Measurements from ENCODE around the gene SRGAP3.

The SRGAP3 gene

GRCh38 chr3:9225268-9225667, 24.2 kb downstream of the SRGAP3 start:
- DNase-seq (ENCODE audit: low spot score) = no peak

GRCh38 chr3:9224490-9224889, 25.0 kb downstream of the SRGAP3 start:
- no peak for DNase-seq (ENCODE audit: low spot score)

- no peak for DNase-seq (ENCODE audit: low spot score)
Observed at GRCh38 chr3:9223672-9224071, 25.8 kb downstream of the SRGAP3 start.

GRCh38 chr3:9222956-9223639, 26.3 kb downstream of the SRGAP3 start:
- DNase-seq (ENCODE audit: low spot score) = no peak

- no peak for DNase-seq (ENCODE audit: low spot score)
Observed at GRCh38 chr3:9222049-9222448, 27.4 kb downstream of the SRGAP3 start.

- DNase-seq (ENCODE audit: low spot score) = no peak
Observed at GRCh38 chr3:9218514-9218846, 31.0 kb downstream of the SRGAP3 start.

DNA sequence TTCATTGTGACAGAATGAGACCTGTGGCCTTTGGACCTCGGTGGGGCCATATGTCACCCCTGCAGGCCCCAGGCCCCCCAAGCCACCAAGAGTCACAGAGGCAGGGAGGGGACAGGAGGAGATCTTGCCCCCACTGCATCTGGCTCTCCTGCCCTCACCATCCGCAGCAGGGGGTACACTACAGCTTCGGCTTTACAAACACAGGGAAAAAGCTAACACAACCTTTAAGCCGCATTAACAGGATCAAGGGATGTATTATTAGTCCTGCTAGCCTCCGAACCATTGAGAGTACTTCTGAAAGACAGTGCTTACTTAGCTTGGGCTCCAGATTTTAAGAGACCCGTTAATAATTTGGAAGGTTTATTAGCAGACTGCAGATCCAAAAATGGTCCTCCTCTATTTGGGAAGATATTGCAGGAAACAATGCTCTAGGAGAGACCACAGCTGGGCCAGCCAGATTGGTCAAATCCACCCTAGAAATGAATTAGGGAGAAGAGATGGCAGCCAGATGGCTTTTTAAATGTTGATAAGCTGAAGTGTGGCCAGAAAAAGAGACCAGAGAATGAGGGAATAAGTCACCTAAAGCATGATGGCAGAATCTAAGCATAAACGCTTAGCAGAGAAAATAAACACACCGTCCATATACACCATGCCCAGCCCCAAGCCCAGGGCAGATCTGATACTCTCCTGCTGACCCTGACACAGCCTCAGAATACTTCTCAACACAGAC, 31.5 kb downstream of the SRGAP3 start:
- no peak for DNase-seq (ENCODE audit: low spot score)

GRCh38 chr3:9216736-9217135, 32.7 kb downstream of the SRGAP3 start:
- no peak for DNase-seq (ENCODE audit: low spot score)

GRCh38 chr3:9214599-9214998, 34.8 kb downstream of the SRGAP3 start:
- no peak for DNase-seq (ENCODE audit: low spot score)

- no peak for DNase-seq (ENCODE audit: low spot score)
Observed at GRCh38 chr3:9214185-9214584, 35.3 kb downstream of the SRGAP3 start.

DNA sequence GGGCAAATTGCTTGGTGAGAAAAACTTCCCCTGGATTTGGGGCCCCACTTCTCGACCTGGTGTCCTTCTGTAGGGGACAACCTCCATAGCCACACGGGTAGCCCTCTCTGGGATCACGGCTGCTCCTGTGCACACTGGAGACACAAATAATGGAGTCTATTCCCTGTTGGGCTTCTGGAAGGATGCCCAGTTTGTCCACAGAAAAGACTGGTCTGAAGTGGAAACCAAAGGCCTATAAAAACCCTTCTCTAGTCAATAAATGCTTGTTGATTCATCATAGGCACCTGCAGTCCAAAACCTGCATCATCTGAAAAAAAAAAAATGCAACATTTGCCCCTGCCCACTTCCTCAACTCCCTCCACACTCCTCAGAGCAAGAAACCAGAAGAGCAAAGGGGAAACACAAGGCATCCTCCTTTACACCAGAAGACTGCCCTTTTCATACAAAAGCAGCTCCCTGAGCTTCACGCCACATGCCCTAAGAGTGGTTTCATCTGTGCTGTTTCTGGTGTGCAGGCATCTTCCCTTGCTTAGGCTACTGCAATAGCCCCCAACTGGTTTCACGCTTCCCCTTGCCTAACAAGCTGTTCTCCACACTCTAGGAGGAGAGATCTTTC, 36.3 kb downstream of the SRGAP3 start:
- no peak for DNase-seq (ENCODE audit: low spot score)

GRCh38 chr3:9211155-9211950, 38.1 kb downstream of the SRGAP3 start:
- no peak for DNase-seq (ENCODE audit: low spot score)

DNA sequence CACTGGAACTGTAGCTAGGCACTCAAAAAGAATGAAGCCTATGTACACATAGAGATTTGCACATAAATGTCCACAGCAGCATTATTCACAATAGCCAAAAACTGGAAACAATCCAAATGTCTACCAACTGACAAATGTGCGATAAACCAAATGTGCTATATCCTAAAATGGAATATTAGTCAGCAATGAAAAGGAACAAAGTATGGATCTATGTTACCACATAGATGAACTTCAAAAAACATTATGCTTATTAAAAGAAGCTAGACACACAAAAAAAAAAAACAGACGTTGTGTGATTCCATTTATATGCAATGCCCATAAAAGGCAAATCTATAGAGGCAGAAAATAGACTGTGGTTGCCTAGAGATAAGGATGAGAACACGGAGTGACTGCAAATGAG, 39.7 kb downstream of the SRGAP3 start:
- no peak for DNase-seq (ENCODE audit: low spot score)

DNA sequence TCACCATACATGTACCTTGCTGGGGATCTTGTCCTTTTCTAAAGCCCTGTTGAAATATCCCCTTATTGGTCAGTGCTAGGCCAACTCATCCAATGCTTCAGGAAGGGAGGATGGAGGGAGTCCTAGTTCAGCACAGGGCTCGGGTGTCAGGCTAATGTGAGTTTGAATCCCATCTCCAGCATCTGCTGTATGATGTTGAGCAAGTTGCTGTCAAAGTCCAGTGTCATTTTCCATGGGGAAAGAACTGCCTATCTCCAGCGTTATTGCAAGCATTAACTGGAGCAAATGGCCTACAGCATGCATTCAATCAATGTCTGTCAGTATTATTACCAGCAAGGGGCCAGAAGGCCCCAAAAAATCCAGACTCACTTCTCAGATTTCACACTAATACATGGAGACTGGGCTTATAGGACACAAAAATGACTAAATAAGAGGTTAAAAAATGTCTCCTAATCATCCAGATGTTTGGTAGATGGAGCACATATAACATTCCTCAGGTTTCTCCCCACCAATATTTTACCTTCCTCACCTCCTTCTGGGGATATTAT, 40.8 kb downstream of the SRGAP3 start:
- DNase-seq (ENCODE audit: low spot score) = no peak

DNA sequence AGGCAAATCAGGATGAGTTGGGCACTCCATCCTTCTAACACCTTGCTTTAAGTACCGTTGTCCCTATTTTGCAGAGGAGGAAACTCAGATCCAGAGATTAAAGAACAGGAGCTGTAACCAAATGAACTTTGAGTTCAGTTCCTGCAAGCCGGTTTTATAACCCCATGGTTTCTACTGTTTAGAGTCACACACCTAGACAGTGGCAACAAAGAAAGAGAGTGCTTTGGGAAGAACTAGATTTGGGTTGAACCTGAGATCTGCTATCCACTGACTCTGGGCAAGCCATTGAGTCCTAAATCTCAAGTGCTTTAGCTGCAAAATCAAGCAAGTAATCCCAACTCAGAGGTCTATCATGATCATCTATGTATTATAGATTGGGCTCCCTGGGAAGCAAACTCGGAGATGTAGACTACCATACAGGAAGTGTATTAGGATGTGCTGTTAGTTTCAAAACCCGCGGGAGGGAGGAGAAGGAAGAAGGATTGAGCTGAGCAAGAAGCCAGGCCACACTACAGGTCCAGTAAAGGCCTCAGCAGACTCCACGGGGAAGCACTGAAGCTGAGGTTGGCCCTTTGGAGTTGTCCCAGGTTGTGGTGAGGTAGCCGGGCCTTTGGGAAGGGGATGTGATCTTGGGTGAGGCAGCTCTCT, 42.2 kb downstream of the SRGAP3 start:
- DNase-seq (ENCODE audit: low spot score) = no peak

GRCh38 chr3:9206287-9206686, 43.2 kb downstream of the SRGAP3 start:
- DNase-seq (ENCODE audit: low spot score) = no peak

- DNase-seq (ENCODE audit: low spot score) = no peak
Observed at GRCh38 chr3:9205345-9206143, 43.9 kb downstream of the SRGAP3 start.

DNA sequence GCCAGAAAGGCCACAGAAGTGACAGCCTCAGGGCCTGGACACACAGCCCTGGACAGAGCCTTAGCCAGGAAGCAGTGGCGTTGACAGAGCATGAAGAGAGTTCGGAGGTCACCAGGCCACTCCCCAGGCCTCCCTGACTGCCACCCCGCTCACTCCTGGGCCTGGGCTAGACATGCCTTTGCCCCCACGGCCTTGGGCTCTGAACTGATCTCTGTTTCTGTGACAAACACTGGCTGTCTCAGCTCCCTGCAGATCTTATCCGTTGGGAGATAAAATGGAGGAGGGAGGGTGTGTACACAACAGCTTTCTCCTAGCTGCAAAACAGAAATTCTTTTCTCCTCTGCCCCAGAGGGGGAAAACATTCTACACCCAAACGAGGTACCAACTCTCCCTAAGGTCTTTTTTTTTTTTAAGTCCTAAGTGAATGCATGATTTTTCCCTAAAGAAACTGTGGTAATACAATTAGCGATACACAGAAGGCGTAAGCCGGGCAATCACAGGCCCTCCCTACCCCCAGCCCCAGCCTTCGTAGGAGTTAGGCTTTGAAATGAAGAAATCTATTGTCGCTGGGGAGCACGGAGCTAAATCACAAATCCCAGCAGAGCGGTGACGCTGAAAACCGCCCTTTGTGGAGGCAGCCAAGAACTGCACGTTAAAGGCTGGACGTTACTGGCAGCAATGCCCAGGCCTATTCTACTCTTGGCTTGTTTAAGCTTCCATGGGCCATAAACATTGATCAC, 45.0 kb downstream of the SRGAP3 start:
- DNase-seq (ENCODE audit: low spot score) = no peak

DNA sequence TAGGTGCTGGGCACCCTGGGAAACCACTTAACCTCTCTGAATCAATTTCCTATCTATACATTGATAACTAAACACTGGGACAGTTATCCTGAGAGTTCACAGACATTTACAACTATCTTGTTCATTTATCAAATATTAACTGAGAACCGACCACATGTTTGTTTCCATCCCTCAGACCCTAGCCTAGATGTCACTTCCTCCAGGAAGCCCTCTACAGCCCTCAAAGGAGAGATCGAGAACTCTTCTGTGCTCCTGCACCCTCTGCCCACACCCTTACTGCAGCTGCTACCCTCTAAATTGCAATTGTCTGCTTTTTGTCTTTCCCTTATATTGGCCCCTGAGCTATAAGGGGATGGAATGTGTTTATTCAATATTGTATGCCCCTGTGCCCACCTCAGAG, 46.1 kb downstream of the SRGAP3 start:
- DNase-seq (ENCODE audit: low spot score) = no peak

- DNase-seq (ENCODE audit: low spot score) = no peak
Observed at GRCh38 chr3:9202546-9202945, 46.9 kb downstream of the SRGAP3 start.

All from CD4-positive, alpha-beta T cell treated with Interleukin-15 for 4 hours (primary cell).